Measurements from ENCODE around the gene ADA.

GRCh38 chr20:44603327-44603726, 48.2 kb downstream of the ADA start:
- TF ChIP-seq CTCF (optimal IDR thresholded peaks at IDR 0.05 in 1 of 3, IDR thresholded peaks at IDR 0.05 in 1 of 3, conservative IDR thresholded peaks at IDR 0.05 in 1 of 3; ENCODE audit: extremely low read depth in 1 of 3, insufficient read depth in 2 of 3, low read length in 3 of 3) (peak in 1 of 3 experiments; percentile 6), EZH2 (IDR thresholded peaks at IDR 0.05; ENCODE audit: low read length) (no peak)

Measured in keratinocyte (primary cell).